Astrocyte of the cerebellum (primary cell): ENCODE data around the gene INTS1.

ENCODE experiments used
- DNase-seq: peaks from one replicate; pipeline ENCODE4 v3.0.0-alpha.2; 2011; ENCODE audit warnings: low read depth
- H3K4me3 ChIP-seq: 2 replicates; pipeline ENCODE4 v1.5.1; 2011; ENCODE audit warnings: mild to moderate bottlenecking, low read depth, low read length, moderate library complexity
- in situ Hi-C: cut with HindIII; loops from 2 replicates; pipeline ENCODE4 v1.10.0; 2017; ENCODE audit warnings: low sequenced_read_pairs
- TF ChIP-seq, protein P1 (sequence below): IDR thresholded peaks from 2 replicates; pipeline ENCODE4 v1.5.1; 2012; ENCODE audit warnings: low read length, low read depth, moderate library complexity, mild to moderate bottlenecking; ENCODE audit errors: missing control alignments

The INTS1 gene

GRCh38 chr7:1427064-1427657 lies 77.0 kb downstream of the INTS1 start:
- in situ Hi-C loops, result no loop called here
- no peak for DNase-seq
- TF ChIP-seq, protein P1, sequence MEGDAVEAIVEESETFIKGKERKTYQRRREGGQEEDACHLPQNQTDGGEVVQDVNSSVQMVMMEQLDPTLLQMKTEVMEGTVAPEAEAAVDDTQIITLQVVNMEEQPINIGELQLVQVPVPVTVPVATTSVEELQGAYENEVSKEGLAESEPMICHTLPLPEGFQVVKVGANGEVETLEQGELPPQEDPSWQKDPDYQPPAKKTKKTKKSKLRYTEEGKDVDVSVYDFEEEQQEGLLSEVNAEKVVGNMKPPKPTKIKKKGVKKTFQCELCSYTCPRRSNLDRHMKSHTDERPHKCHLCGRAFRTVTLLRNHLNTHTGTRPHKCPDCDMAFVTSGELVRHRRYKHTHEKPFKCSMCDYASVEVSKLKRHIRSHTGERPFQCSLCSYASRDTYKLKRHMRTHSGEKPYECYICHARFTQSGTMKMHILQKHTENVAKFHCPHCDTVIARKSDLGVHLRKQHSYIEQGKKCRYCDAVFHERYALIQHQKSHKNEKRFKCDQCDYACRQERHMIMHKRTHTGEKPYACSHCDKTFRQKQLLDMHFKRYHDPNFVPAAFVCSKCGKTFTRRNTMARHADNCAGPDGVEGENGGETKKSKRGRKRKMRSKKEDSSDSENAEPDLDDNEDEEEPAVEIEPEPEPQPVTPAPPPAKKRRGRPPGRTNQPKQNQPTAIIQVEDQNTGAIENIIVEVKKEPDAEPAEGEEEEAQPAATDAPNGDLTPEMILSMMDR, result no peak
- no peak overlapping the region for H3K4me3 ChIP-seq

DNA sequence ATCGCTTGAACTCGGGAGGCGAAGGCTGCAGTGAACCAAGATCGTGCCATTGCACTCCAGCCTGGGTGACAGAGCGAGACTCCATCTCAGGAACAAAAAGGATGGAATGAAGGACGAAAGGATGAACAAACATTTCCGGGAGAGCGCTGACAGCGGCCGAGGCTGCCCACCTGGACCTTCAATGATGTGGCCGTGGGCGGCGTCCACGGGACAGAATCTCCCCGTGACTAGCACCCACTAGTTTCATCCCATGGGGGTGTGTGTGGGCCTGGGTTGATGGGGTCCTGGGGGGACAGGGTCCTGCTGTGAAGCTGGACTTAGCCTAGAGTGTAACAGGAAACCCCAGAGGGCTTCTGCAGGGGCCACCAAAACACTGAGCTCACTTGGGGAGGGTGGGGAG lies 77.7 kb downstream of the INTS1 start:
- in situ Hi-C loops, result no loop called here
- H3K4me3 ChIP-seq, result no peak overlapping the region
- TF ChIP-seq, protein P1, result no peak
- no peak for DNase-seq

DNA sequence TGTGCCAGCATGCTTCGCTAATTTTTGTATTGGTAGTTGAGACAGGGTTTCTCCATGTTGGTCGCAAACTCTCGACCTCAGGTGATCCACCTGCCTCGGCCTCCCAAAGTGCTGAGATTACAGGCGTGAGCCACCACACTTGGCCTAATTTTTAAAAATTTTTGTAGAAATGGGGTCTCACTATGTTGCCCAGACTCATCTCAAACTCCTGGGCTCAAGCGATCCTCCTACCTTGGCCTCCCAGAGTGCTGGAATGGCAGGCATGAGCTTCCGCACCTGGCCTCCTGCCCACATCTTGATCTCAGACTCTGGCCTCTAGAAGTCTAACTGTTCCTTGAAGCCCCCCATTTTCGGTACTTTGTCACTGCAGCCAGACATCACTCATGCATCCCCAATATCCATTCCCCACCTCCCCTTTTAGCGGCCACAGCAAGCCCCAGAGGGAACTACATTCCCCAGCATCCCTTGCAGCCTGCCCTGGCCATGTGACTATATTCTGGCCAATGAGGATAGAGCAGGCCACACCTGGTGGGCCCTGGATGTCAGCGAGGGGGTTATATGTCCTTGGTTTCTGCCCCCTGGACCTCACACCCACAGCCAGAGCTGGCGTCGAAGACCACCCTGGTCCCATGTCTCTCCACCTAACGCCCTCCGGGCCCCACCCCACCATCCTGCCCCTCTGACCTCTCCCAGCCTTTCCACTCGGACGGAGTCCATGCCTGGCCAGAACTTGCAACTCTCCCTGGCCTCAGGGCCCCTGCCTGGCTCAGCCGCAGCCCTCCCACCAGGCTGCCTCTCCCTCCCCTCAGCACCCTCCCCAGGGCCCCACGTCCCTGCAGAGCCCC lies 78.7 kb downstream of the INTS1 start:
- in situ Hi-C loops, result no loop called here
- no peak overlapping the region for H3K4me3 ChIP-seq
- TF ChIP-seq, protein P1, result no peak
- DNase-seq, result no peak

GRCh38 chr7:1424041-1424440 lies 80.1 kb downstream of the INTS1 start:
- H3K4me3 ChIP-seq, result no peak overlapping the region
- no peak for DNase-seq
- TF ChIP-seq, protein P1, result no peak
- in situ Hi-C loops, result no loop called here

DNA sequence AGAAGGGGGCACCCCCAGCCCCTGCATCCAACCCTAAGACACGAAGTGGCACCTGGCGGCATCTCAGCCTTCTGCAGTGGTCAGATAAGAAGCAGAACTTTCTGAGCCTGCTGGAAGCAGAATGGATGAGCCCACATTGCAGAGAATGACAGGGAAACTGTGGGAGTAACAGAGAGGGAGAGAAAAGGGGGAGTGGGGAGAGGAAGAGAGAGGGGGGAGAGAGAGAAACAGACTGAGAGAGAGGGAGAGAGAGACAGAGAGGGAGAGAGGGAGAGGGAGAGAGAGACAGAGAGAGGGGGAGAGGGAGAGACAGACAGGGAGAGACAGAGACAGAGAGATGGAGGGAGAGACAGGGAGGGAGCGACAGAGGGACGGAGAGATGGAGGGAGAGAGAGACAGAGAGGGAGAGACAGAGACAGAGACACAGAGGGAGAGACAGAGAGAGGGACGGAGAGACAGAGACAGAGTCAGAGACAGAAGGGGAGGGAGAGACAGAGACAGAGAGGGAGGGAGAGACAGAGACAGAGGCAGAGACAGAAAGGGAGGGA lies 80.9 kb downstream of the INTS1 start:
- in situ Hi-C loops, result no loop called here
- DNase-seq, result no peak
- TF ChIP-seq, protein P1, result no peak
- H3K4me3 ChIP-seq, result no peak overlapping the region

DNA sequence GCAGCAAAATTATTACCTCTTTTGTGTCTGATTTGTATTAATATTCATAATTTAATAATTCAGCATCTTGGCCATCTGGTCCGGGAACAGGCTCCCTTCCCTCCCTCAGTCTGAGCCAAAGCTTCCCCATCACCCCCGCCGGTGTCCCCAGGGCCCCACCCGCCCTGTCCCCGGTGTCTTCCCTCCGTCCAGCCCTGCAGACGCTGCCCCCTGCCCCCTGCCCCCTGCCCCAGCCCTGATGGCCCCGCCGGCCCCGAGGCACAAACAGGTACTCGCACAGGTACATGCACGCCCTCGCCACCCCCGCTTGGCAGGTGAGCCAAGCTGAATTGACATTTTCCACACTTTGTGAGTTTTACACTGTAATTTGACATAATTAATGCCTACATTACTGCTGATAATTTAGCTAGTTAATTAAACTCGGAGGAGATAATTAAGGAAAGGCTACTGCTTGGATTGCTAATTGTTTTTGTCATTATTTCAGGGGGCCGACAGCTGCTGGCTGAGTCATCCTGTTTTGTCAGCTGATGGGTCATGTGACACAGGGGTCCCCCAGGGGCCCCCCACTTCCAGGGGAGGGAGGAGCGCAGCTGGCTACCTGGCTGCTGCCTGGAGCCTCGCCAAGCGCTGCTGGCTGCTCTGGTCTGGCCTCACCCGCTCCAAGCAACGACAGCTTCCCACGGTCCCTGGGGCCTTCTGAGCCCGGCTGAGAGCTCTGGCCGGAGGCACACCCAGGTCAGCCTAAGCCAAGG lies 81.5 kb downstream of the INTS1 start:
- H3K4me3 ChIP-seq, result no peak overlapping the region
- TF ChIP-seq, protein P1, result no peak
- in situ Hi-C loops, result no loop called here
- no peak for DNase-seq
